GM12865 (cell line): ENCODE results near the gene UROC1.

ENCODE experiments used
- DNase-seq: peaks from one replicate; pipeline ENCODE4 v3.0.0; 2010; ENCODE audit warnings: low read depth
- H3K4me3 ChIP-seq: 2 replicates; pipeline ENCODE4 v1.5.1; 2011; ENCODE audit warnings: mild to moderate bottlenecking, low read depth, low read length, control low read depth
- CTCF ChIP-seq: IDR thresholded peaks from 2 replicates; pipeline ENCODE4 v1.5.1; 2011; ENCODE audit warnings: low read length, control low read depth, low read depth, inconsistent platforms; ENCODE audit not compliant: insufficient read depth; ENCODE audit errors: missing control alignments

UROC1 gene

GRCh38 chr3:126442094-126442855, 75.3 kb downstream of the UROC1 start:
- TF ChIP-seq CTCF: no peak
- H3K4me3 ChIP-seq: no peak overlapping the region
- no peak for DNase-seq

- DNase-seq: no peak
- TF ChIP-seq CTCF: no peak
- H3K4me3 ChIP-seq: no peak overlapping the region
Measured at GRCh38 chr3:126441256-126441880, 76.2 kb downstream of the UROC1 start.

DNA sequence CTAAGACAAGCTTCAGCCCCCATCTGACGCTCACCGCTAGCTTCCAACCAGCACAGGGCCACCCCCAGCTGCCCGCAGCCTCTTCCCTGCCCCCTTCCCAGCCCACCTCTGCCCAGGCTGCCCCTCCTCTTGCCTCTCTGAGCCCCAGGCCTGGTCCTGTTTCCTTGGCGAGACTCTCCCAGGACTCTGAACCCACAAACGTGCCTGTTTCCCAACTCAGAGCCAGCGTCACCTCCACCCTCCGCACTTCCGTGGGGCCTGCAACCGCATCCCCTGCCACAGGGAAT, 76.9 kb downstream of the UROC1 start:
- DNase-seq: no peak
- no peak overlapping the region for H3K4me3 ChIP-seq
- no peak for TF ChIP-seq CTCF

DNA sequence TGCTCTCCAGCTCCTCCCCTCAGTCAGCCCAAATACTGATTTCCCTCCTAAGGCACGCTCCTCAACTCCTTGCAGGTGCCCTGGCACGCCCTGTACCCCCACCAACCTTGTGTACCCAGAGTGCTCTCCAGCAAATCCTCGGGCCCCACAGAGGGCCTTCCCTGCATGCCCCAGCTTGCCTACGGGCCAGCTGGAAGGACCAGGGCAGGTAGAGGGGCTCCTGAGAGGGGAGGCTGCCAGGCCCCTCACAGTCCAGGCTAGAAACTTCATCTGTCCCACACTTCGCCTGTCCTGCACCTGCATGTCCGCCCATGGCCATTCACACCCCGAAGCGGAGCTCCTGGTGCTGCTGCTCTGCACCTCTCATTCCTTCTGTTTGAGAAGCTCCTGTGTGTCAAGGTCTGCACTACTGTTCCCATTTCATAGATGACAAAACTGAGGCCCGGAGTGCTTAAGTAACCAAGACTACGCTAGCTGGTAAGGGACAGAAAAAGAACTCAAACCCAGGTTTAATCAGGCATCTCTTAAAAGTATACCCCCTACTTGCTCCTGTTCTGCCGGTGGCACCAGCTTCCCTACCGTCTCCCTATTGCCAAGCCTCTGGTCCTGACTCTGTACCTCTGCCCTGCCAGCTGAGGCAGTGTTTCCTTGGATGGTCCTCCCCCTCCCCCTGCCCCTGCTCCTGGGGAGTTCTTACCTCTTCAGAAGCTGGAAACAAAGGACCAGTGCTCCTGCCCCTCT, 77.4 kb downstream of the UROC1 start:
- TF ChIP-seq CTCF: no peak
- no peak for DNase-seq

DNA sequence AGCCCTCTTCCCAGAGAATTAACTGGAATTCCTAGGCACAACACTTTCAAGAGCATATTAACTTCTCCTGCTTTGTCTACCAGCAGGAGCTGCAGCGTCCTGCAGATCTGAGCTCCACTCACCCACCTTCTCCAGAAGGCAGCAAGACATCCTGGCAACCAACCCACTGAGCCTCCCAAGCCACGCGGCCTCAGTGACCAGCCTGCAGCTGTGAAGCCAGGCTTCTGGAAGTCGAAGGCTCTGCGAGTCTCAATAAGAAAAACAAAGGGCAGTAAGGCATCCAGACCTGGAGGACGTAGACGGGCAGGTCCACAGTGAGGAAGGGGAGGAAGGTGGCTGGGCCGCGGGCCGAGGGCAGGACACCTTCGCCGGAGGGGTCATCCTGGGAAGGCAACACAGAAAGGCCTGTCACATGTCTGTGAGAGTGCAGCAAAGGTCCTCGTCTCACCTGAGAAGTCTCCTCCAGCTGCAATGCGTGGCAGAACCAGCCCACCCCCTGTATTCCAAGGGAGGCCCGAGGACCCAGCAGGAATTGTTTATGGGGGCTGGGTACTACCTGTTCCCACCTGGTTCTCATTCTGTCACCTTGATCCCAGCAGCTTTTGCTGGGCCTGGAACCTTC, 78.1 kb downstream of the UROC1 start:
- no peak for TF ChIP-seq CTCF
- H3K4me3 ChIP-seq: no peak overlapping the region
- no peak for DNase-seq

More for the DNA sequence above, 77.4 kb downstream of the UROC1 start:
- no peak overlapping the region for H3K4me3 ChIP-seq

DNA sequence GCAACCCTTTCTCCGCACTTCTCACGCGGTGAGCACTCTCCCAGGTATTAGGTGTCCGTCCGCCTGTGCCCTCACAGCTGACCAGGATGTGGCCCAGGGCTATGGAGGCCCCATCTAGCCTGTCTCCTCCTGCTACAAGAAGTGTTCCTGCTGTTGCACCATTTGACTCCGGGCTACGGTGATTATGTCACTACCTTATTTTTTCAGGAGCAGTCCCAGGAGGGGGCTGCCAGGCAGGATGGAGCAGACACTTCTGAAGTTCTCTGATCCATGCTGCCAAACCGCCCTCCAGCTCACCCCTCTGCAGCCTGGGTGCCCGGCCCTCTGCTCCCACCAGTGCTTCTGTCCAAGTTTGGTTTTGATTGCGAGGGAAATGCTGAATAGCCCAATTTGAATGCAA, 78.8 kb downstream of the UROC1 start:
- TF ChIP-seq CTCF: no peak
- H3K4me3 ChIP-seq: no peak overlapping the region
- DNase-seq: no peak
